Spleen (tissue), 11 donors: ENCODE data around the gene MCEE. TPM values are rescaled to one million over a fixed set of nuclear protein-coding genes. Genes with fewer than 3 reads are reported as not detected.

Source experiments
- DNase-seq: peaks from one replicate; pipeline ENCODE4 v3.0.0-alpha.2; 2020
- H3K27ac ChIP-seq, 8 donors: fragments of 200-600 bp; sonication (generic) in 7 of 8; 1 replicate in 4 of 8; 2 replicates in 4 of 8; pipeline versions ENCODE4 v1.5.0 to v1.8.0; 2016 to 2021; ENCODE audit warnings: inconsistent platforms in 4 of 8, mild to moderate bottlenecking in 4 of 8, moderate library complexity in 1 of 8
- H3K27me3 ChIP-seq, 7 donors: fragments of 200-600 bp; sonication (generic) in 6 of 7; replicated peaks in 1 of 7; 1 replicate in 4 of 7; 2 replicates in 3 of 7; pipeline versions ENCODE4 v1.5.0 to v1.8.0; 2016 to 2021; ENCODE audit warnings: inconsistent platforms in 3 of 7, mild to moderate bottlenecking in 1 of 7
- H3K36me3 ChIP-seq, 6 donors: fragments of 200-600 bp; sonication (generic) in 5 of 6; 1 replicate in 4 of 6; 2 replicates in 2 of 6; pipeline versions ENCODE4 v1.5.0 to v1.8.0; 2016 to 2021; ENCODE audit warnings: inconsistent platforms in 2 of 6
- H3K4me1 ChIP-seq, 6 donors: fragments of 200-600 bp; sonication (generic) in 5 of 6; 1 replicate in 3 of 6; 2 replicates in 3 of 6; pipeline versions ENCODE4 v1.5.0 to v1.8.0; 2016 to 2021; ENCODE audit warnings: inconsistent platforms in 3 of 6
- H3K4me3 ChIP-seq, 8 donors: fragments of 200-600 bp; sonication (generic) in 7 of 8; 1 replicate in 4 of 8; 2 replicates in 4 of 8; pipeline versions ENCODE4 v1.5.0 to v1.8.0; 2016 to 2021; ENCODE audit warnings: inconsistent platforms in 4 of 8, mild to moderate bottlenecking in 4 of 8, moderate library complexity in 2 of 8
- H3K9me3 ChIP-seq, 8 donors: fragments of 200-600 bp; sonication (generic) in 7 of 8; 1 replicate in 4 of 8; 2 replicates in 4 of 8; pipeline versions ENCODE4 v1.5.0 to v1.8.0; 2016 to 2021; ENCODE audit warnings: inconsistent platforms in 4 of 8
- CTCF ChIP-seq, 11 experiments: fragments of 200-600 bp in 7 of 11; fragments of 450-650 bp in 4 of 11; sonication (generic) in 4 of 11; IDR thresholded peaks in 8 of 11; conservative IDR thresholded peaks in 3 of 11; 1 replicate in 7 of 11; 2 replicates in 4 of 11; pipeline versions ENCODE4 v1.4.0 to v1.8.0; 2016 to 2021; ENCODE audit warnings: antibody characterized with exemption in 11 of 11, inconsistent platforms in 4 of 11, mild to moderate bottlenecking in 1 of 11
- POLR2A ChIP-seq, 3 donors: fragments of 450-650 bp; IDR thresholded peaks; one replicate each; pipeline ENCODE4 v1.5.1; 2017; ENCODE audit warnings: antibody characterized with exemption in 3 of 3, mild to moderate bottlenecking in 1 of 3
- POLR2AphosphoS5 ChIP-seq, 3 donors: sonication (generic); formaldehyde crosslinking; IDR thresholded peaks; one replicate each; pipeline ENCODE4 v1.5.1; 2017; ENCODE audit warnings: antibody characterized with exemption in 3 of 3
- WGBS, 5 donors: extraction: QIAGEN DNeasy Blood & Tissue Kit in 3 of 5; methylation state at CpG; one replicate each; pipeline versions ENCODE4 v1.1.5 to v1.1.7; 2013 to 2018; 5-methylcytosine and 5-hydroxymethylcytosine counted together
- intact Hi-C: fragments of 100-400 bp; cut with DNase I; formaldehyde crosslinking; loops from one replicate; pipeline ENCODE4 v1.15.0; 2023; ENCODE audit warnings: low total_unique reads
- polyA plus RNA-seq, 3 donors: library from polyadenylated mRNA; stranded (reverse); fragments of 200-250 nt; gene quantifications; one replicate each; pipeline ENCODE4 v1.2.1, GENCODE V29; 2013
- total RNA-seq, 7 donors: library from RNA; depleted of rRNA in 3 of 7; stranded (reverse); fragments of >200 nt in 3 of 7; fragmentation: NEBNext Ultra II Directional in 4 of 7; extraction: Animal tissue kit (Norgen Biotek cat#: 25700) in 4 of 7; gene quantifications; one replicate each; pipeline versions ENCODE4 v1.1.0 to v1.2.1, GENCODE V29; 2016 to 2021
- donor health status: healthy with polysubstance abuse.
- donor health status: DM: no; HTN: no; CAD: no; lungs with moderate emphysema.
- donor health status: DM: no; HTN: no; CAD: no.
- donor health status: Bipolar disorder and iron deficiency.
- donor health status: healthy.
- donor health status: DM: no; HTN: no; CAD: no.
- donor health status: DM: yes; HTN: yes; CAD: no.

Gene MCEE
- total and polyA plus RNA-seq, 10 donors = 10.4 to 21.8 (median 16.0) TPM

GRCh38 chr2:71070294-71071093 lies 59.5 kb downstream of the MCEE start:
- 55 to 67% (median 62%) methylated on average over 10 of the region's 10 CpGs for WGBS, 5 donors
- no peaks in the 10 kb centered on the region for H3K9me3 ChIP-seq
- H3K4me1 ChIP-seq = peaks cover 39 to 91% (median 76%) of the 10 kb centered on the region in 6 donors
- no peak for TF ChIP-seq POLR2A (IDR thresholded peaks at IDR 0.05)
- TF ChIP-seq CTCF (IDR thresholded peaks at IDR 0.05 in 8 of 11, conservative IDR thresholded peaks at IDR 0.05 in 3 of 11) = peak in 3 of 11 experiments; percentile 6 to 40 (median 21)
- peak overlapping the region in 7 of 8 donors; percentile 77 to 97 (median 85) for H3K4me3 ChIP-seq
- H3K36me3 ChIP-seq = peaks cover 0 to 42% (median 28%) of the 10 kb centered on the region in 6 donors
- DNase-seq = peak; percentile 87
- H3K27ac ChIP-seq = peak overlapping the region; percentile 22 to 99 (median 98)
- intact Hi-C loops = no loop called here
- H3K27me3 ChIP-seq = no peaks in the 10 kb centered on the region

- TF ChIP-seq POLR2AphosphoS5 (IDR thresholded peaks at IDR 0.05) (no peak), POLR2A (IDR thresholded peaks at IDR 0.05) (no peak), CTCF (IDR thresholded peaks at IDR 0.05 in 8 of 11, conservative IDR thresholded peaks at IDR 0.05 in 3 of 11) (no peak)
- Histone ChIP-seq H3K36me3 (peaks cover 0 to 30% (median 17%) of the 10 kb centered on the region in 6 donors), H3K27me3 (no peaks in the 10 kb centered on the region), H3K27ac (peak overlapping the region in 7 of 8 donors; percentile 96 to 99 (median 99)), H3K4me3 (peak overlapping the region in 7 of 8 donors; percentile 77 to 97 (median 85)), H3K4me1 (peaks cover 39 to 91% (median 82%) of the 10 kb centered on the region in 6 donors), H3K9me3 (no peaks in the 10 kb centered on the region)
- 46 to 67% (median 59%) methylated on average over 5 of the region's 5 CpGs for WGBS, 5 donors
- intact Hi-C loops = no loop called here
- peak; percentile 47 for DNase-seq
Observed at GRCh38 chr2:71069376-71069775, 60.7 kb downstream of the MCEE start.

GRCh38 chr2:71068218-71069035 lies 61.6 kb downstream of the MCEE start, which contains the start of gene NAGK:
TSS of gene NAGK (plus strand) at chr2:71068648. CDS start at chr2:71068684, 36 bp downstream.
- peak; percentile 99 for DNase-seq
- intact Hi-C loops = no loop called here
- Histone ChIP-seq H3K27me3 (no peaks in the 10 kb centered on the region), H3K9me3 (no peaks in the 10 kb centered on the region), H3K4me1 (peaks cover 39 to 91% (median 84%) of the 10 kb centered on the region in 6 donors), H3K36me3 (peaks cover 0 to 21% (median 7%) of the 10 kb centered on the region in 6 donors), H3K27ac (peak within 1 kb of the TSS; percentile 88 to 99 (median 98)), H3K4me3 (peak within 1 kb of the TSS; percentile 74 to 97 (median 82))
- TF ChIP-seq CTCF (IDR thresholded peaks at IDR 0.05 in 8 of 11, conservative IDR thresholded peaks at IDR 0.05 in 3 of 11) (peak in 4 of 11 experiments; percentile 10 to 35 (median 20)), POLR2AphosphoS5 (IDR thresholded peaks at IDR 0.05) (peak; percentile 100), POLR2A (IDR thresholded peaks at IDR 0.05) (peak; percentile 96 to 99 (median 99))
- 0 to 1% (median 0%) methylated on average over 33 to 66 of the region's 66 CpGs for WGBS, 5 donors
